NCI-H2227 treated with DMSO at 0.1 percent for 48 hours (cell line): ENCODE data around the gene FAM227B.
"Not testable (repeated sequence)": the region's sequence is repeated elsewhere in the genome, so short reads cannot be mapped to it uniquely, and the experiment has no call there.

Experiments
- DNase-seq: peaks from one replicate; lab custom pipeline; 2025; lab: John Stamatoyannopoulos, UW

Gene FAM227B

DNA sequence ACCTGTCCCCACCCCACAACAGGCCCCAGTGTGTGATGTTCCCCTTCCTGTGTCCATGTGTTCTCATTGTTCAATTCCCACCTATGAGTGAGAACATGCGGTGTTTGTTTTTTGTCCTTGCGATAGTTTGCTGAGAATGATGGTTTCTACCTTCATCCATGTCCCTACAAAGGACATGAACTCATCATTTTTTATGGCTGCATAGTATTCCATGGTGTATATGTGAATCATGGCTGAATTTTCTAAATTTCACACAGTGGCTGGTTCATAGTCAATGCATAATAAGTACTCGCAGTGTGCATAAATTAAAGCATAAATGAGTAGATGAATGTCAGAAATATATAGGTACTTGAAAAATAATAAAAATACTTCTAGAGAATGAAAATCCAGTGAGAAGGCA lies 8.4 kb downstream of the FAM227B start:
- not testable (repeated sequence) for DNase-seq

DNA sequence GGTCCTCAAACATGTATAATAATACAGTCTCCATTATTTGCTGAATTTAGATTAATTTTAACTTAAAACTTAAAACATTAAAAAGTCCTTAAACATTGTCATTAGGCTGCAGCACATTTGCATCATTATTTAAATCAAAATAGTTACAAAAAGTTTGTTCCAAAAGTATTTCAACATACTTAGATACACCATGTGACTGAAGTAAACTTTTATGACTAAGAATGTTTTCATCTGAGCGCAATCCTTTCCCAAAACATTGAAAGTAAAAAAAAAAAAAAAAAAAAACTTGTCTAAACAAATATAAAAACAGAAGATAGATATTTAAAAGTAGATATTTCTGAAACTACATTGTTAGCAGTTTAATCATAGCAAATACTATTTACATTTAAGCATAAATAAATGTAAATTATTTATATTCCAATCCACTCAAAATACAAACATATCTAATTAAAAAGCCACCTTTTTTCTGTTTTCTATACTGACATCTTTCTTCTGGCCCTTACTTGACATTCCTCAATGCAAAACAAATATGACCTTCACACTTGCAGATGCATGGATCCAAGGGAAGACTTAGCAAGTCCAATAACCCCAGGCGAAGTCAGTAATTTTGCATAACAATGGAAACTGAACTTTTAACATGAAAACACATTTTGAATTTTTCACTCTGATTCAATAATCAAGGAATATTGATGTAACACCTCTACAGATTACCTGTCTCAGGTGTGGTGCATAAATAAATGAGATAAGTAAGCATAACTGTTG lies 10.3 kb downstream of the FAM227B start:
- no peak for DNase-seq

DNA sequence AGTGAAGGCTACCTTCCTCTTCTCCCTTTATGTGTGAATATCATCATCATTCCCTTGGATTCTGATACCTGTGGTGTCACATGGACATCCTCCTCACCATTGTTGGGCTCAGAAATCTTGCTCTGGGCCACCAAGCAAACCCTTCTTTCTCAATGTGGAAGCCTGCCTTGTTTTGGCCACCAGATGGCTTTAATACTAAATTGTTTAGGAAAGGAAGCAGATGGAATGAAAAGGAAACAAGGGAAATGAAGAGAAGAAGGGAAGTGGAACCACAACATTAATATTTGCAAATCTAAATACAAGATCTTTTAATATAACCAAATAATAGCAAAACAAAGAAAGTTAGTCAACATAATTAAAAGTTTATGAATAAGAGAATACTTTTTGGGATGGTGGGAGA lies 14.0 kb downstream of the FAM227B start:
- DNase-seq, result no peak

DNA sequence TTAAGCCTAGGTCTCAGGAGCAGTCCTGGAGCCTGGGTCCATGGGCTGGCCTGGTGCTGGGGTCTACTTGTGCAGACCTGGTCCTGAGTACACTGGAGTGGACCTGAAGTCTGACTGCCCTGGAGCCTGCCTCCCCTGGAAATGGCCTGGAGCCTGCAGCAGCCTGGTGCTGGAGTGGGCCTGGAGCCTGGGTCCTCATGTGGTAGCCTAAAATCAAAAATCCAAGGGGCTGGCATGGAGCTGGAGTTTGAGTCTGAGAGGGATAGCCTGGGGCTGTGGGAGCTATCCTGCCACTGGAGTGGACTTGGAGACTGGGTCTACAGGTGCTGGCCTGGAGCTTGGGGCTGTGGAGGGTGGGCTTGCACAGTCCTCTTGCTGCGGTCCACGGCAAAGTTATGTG lies 15.0 kb downstream of the FAM227B start:
- no peak for DNase-seq

DNA sequence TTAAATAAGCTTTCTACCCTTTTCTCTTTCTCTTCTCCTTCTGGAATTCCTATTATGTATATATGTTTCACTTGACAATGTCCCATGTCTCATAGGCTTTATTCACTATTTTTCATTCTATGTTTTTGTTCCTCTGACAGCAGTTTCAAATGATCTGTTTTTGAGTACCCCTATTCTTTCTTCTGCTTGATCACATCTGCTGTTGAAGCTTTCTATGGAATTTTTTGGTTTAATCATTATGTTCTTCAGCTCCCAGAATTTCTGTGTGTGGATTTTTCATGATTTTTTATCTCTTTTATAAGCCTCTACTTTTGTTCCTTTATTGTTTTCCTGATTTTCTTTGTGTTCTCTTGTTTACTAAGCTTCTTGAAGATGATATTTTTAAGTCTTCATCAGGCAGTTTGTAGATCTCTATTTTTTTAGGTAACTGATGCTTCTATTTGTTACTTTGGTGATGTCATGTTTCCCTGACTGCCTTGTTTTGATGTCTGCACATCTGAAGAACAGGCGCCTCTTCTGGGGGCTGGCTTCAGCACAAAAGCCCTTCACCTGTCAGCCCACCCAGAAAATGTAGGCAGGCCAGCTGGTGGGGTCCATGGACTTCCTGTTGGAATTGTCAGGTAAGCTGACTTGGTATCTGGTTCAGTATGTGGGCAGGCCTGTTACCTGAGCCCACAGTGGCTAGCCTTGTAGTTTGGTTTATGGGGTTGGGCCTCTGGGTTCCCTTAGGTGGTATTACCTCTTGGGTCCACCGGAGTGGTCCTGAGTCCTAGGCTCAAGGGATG lies 15.8 kb downstream of the FAM227B start:
- DNase-seq, result no peak

DNA sequence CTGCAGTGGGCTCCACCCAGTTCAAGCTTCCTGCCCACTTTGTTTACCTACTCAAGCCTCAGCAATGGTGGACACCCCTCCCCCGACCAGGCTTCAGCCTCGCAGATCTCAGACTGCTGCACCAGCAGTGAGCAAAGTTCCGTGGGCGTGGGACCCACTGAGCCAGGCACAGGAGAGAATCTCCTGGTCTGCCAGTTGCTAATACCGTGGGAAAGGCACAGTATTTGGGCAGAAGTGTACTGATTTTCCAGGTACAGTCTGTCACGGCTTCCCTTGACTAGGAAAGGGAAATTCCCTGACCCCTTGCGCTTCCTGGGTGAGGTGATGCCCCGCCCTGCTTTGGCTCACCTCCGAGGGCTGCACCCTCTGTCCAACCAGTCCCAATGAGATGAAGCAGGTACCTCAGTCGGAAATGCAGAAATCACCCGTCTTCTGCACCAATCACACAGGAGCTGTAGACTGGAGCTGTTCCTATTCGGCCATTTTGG lies 27.7 kb downstream of the FAM227B start:
- not testable (repeated sequence) for DNase-seq

DNA sequence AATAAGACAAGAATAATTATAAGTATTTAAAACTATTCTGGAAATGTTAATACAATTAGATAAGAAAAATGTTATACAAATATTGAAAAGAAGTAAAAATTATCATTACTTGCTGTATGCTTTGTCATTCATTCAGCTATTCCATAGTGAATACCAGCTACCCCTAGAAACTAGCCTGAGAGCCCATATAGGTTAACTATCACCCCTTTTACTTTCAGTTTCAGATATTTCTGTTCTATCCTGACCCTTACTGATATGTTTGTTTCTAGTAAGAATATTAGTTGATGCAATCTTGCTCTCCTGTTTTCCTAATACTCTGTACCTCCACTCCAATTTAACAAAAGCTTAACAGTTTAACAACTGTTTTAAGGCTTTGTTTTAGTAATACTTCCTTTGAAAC lies 31.6 kb downstream of the FAM227B start:
- no peak for DNase-seq

DNA sequence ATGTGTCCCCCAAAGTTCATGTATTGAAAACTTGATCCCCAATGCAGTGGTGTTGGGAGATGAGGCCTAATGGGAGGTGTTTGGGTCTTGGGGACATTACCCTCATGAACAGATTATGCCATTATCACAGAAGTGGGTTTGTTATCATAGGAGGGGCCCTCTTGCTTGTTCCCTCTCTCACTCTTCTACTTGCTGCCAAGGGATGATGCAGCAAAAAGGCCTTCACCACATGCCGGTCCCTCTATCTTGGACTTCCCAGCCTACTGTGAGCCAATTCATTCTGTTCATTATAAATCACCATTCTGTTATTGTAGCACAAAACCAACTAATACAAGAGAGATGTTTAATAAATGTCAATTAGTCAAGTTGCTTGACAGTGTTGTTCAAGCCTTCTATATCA lies 47.2 kb downstream of the FAM227B start:
- no peak for DNase-seq

DNA sequence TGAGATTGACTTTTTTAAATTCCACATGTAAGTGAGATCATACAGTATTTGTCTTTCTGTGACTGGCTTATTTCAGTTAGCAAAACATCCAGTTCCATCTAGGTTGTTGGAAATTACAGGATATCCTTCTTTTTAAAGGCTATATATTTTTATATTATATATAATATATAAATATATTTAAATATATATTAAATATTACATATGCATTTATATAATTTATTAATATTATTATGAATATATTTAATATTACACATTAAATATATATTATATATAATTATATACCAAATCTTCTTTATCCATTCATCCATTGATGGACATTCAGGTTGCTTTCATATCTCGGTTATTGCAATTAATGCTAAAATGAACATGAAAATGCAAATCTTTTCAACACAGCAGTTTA lies 49.9 kb downstream of the FAM227B start:
- no peak for DNase-seq

DNA sequence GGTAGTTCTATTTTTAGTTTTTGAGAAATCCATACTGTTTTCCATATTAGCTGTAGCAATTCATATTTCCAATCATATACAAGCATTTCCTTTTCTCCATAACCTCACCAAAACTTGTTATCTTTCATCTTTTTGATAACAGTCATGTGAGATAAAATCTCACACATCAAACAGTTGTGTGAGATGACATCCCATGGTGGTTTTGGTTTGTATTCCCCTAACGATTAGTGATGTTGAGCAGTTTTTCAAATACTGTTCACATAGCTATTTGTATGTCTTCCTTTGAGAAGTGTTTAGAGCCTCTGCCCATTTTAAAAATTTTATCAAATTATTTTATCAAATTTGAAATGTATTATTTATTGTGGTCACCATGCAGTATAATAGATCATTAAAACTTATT lies 50.4 kb downstream of the FAM227B start:
- no peak for DNase-seq

DNA sequence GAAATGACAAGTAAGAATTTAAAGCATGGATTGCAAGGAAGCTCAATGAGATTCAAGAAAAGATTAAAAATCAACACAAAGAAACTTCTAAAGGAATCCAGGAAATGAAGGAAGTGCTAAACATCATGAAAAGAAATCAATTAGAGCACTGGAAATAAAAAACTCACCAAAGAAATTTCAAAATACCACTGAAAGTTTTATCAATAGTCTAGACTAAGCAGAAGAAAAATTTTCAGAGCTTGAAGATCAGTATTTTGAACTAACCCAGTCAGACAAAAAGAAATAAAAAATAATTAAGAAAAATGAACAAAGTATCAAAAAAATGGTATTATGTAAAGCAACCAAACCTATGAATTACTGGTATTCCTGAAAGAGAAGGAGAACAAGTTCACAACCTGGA lies 60.6 kb downstream of the FAM227B start:
- no peak for DNase-seq

DNA sequence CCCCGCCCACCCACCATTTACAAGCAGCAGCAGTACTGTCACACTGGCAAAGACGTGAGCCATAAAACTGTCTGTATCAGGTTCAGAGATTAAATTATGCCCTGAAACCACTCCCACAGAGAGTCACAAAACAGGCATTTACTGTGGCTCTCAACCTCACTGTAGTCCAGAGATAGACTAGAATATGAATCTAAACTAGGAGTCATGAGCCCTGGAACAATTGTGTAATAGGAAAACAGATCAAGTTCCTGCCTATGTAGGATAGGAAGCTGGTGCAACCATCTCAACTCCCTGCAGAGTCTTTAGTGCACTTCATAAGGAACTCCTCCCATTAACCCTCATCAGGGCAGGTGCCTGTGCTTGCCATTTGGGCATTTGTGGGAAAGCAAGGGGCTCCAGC lies 61.7 kb downstream of the FAM227B start:
- no peak for DNase-seq

DNA sequence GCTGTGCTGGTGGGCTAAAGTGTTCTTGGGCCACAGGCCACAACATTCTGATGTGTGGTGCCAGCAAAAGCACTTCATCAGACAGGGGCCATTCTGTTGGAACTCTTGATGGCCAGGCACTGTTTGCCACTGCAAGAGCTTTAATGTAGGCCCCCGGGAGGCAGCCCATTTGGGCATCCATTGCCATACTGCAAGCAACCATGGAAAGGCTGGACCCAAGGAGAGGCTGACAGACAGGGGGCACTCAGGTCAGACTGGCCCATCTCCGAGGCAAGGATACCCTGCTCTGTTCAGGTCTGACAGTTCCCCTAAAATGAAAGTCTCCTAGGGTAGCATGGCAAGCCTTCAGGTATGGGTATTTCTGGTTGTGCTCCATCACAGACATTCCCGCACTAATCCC lies 64.2 kb downstream of the FAM227B start:
- DNase-seq, result no peak

DNA sequence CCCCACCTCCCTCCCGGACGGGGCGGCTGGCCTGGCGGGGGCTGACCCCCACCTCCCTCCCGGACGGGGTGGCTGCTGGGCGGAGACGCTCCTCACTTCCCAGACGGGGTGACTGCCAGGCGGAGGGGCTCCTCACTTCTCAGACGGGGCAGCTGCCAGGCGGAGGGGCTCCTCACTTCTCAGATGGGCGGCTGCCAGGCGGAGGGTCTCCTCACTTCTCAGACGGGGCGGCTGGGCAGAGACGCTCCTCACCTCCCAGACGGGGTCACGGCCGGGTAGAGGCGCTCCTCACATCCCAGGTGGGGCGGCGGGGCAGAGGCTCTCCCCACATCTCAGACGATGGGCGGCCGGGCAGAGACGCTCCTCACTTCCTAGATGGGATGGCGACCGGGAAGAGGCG lies 70.3 kb downstream of the FAM227B start:
- not testable (repeated sequence) for DNase-seq

DNA sequence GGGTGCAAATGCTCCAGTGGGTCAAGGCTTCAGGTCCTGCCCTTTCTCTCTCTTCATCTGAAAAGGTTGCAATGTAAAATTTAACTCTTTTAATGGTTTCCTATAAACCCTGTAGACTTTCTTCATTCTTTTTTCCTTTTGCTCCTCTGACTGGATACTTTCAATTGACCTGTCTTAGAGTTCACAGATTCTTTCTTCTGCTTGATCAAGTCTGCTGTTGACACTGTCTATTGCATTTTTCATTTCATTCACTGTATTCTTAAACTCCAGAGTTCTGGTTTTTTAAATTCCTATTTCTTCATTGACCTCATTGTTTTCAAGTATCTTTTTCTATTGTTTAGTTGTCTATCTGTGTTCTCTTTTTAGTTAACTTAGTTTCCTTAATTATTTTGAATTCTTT lies 82.1 kb downstream of the FAM227B start:
- no peak for DNase-seq

DNA sequence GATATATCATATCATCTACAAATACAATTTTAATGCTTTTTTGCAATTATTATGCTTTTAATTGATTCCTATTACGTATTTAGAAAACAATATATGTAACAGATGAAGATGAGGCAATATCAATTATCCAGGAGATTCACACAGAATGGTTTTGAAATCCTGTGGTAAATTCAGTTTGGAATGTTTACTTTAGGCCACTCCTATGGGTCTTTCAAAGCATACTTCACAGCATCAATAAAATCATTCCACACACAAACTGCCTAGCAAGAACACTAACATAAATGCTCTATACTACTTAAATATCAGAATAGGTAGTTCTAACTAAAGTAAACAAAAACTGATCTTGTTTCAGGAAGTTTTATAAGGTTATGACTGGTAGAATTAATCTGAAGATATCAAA lies 90.5 kb downstream of the FAM227B start:
- no peak for DNase-seq

DNA sequence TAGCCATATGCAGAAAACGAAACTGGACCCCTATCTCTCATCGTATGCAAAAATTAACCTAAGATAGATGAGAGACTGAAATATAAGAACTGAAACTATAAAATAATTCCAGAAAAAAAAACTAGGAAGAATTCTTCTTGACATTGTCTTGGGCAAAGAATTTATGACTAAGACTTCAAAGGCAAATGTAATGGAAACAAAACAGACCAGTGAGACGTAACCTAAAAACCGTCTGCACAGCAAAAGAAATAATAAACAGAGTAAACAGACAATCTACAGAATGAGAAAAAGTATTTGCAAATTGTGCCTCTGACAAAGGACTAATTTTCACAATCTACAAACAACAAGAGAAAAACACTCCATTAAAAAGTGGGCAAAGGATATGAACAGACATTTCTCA lies 92.3 kb downstream of the FAM227B start:
- no peak for DNase-seq

DNA sequence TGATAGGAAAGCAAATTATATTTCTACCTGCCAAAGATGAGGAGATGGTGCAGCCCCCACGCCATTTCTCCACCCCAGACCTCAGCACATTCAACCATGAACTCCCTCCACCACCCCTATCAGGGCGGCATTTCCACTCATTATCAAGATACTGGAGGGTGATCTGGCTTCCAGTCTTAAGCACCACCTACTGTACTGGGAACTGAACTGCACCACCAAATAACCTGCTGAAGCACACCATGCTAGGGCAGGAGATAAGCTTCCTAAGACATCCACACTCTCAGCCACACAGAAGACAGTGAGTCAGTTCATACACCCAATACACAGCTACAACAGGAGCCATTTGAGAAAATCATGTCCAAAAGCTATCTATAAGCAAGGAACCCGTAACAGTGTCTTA lies 98.8 kb downstream of the FAM227B start:
- DNase-seq, result no peak

DNA sequence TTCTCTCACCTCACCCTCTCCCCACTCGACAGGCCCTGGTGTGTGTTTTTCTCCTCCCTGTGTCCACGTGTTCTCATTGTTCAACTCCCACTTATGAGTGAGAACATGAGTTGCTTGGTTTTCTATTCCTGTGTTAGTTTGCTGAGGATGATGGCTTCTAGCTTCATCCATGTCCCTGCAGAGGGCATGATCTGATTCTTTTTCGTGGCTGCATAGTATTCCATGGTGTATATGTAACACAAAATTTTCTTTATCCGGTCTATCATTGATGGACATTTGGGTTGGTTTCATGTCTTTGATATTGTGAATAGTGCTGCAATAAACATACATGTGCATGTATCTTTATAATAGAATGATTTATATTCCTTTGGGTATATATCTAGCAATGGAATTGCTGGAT lies 107.9 kb downstream of the FAM227B start:
- DNase-seq, result not testable (repeated sequence)

DNA sequence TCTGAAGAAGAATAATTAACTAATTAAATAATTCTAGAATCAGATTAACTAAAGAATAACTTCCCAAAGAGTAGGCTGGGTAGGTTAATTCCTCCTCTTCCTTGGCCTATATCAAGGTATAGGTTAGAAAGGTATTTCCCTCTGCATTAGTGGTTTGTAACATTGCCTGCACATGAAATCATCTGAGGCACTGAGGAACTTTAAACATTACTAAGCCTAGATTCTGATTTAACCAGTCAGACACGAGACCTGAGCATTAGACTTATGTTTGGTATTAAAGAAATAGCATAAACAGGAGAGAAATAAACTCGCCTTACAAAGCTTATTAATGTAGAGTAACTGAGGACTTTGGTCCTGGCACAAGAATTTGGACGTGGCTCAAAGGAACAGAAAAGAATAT lies 113.4 kb downstream of the FAM227B start:
- no peak for DNase-seq

DNA sequence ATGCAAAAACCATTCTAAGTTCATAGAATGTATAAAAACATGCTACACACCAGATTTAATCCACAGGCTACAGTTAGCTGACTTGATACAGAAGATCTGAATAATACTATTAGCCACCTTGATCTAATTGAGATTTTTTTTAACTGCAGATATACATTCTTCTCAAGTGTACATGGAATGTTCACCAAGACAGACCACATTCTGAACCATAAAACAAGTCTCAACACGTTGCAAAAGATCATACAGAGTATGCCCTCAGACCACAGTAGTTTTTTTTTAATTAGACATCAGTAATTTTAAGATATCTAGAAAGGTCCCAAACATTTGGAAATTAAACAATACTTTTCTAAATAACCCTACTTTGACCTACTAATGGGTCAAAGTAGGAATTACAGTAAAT lies 114.3 kb downstream of the FAM227B start:
- DNase-seq, result no peak

DNA sequence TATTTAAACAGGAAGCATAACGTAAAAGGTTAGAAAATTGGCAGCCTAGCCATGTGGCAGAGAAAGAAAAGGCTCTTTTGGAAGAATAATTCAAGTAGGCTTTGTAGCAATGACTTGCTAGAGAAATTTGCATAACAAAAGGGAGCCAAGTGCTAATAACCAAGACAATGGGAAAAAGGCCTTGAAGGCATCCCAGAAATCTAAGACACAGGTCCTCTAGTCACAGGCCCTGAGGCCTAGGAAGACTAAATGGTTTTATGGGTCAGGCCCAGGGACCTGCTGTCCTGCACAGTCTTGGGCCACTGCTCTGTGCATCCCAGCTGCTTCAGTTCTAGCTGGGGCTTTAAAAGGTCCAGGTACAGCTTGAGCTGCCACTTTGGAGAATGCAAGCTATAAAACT lies 119.0 kb downstream of the FAM227B start:
- no peak for DNase-seq

DNA sequence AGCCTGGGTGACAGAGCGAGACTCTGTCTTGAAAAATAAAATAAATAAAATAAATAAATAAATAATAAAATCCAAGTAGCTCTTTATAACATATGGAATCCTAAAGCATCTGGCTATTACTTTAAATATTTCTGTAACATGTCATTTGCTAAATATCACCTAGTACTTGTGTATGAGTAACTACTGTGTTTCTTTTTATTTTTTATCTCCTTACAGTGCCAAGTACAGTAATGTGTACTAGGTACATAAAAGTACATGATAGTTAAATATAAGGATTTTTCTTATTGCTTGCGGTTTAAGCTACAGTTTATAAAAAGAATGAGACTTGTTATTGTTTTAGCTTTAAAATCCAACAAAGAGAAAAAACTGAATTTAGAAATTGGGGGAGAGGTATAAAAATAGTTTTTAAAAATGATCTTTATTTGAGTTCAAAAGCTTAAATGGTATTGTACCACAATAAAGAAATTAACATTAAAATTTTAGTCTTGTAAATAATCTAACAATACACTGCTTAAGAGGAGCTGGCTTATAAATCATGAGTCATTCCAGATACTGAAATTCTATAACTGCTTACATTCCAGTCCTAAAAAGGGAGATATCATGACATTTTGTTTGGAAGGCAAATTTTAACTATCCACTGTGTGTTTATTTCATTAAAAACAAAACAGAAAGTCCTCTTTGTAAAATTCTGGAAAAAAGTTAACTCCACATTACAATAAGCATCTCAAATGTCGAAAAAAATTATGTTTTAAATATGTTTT lies 124.4 kb downstream of the FAM227B start:
- DNase-seq, result no peak
